Bronchial epithelial cell (primary cell): ENCODE measurements around the gene LLGL1. TPM values are rescaled to one million over a fixed set of nuclear protein-coding genes. Genes with fewer than 3 reads are reported as not detected.

Experiments
- DNase-seq: peaks from one replicate; pipeline ENCODE4 v3.0.0-alpha.2; 2010; ENCODE audit warnings: low read depth
- FAIRE-seq: peaks from 2 replicates; lab custom pipeline; 2011; peaks lifted over from hg19 to GRCh38; lab: Jason Lieb, UNC
- H3K27me3 ChIP-seq: 2 replicates; pipeline ENCODE4 v1.5.1; 2011; ENCODE audit warnings: low read length; ENCODE audit not compliant: control insufficient read depth, insufficient read depth
- H3K36me3 ChIP-seq: 2 replicates; pipeline ENCODE4 v1.5.1; 2011; ENCODE audit warnings: low read length; ENCODE audit not compliant: control insufficient read depth, insufficient read depth
- H3K4me3 ChIP-seq: 2 replicates; pipeline ENCODE4 v1.5.1; 2011; ENCODE audit warnings: mild to moderate bottlenecking, low read depth, low read length, control low read depth
- total RNA-seq: library from RNA; depleted of rRNA; stranded (reverse); fragments of >200 nt; gene quantifications from 2 replicates; pipeline ENCODE4 v1.2.1, GENCODE V29; 2014
- TF ChIP-seq, protein P1 (sequence below): IDR thresholded peaks from 2 replicates; pipeline ENCODE4 v1.5.1; 2011; ENCODE audit warnings: mild to moderate bottlenecking, moderate library complexity, low read length, control low read depth, inconsistent platforms; ENCODE audit not compliant: insufficient read depth, severe bottlenecking

The LLGL1 gene
- total RNA-seq, result 20.0 and 23.2 TPM in 2 replicates

DNA sequence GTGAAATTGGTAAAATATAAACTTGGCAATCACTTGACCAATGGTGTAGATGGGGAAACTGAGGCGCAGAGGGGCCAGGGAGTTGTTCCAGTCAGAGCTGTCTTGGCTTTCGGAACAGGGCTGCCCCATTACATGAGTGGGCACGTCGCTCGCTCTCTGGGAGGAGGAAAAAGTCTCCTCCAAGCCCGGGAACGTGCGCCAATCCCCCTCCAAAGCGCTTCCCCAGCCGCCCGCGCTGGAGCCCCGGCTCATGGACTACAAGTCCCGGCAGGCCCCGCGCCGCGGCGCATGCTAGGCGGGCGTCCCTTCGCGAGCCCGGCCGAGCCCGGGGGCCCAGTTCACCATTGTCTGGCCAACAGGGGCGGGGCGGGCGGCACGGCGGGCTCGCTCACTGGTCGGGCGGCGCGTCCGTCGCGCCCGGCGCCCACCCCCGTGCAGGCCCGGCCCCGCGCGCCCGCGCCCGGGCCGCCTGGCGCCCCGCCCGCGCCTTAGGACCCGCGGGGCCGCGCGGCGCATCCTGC is at the start of gene LLGL1:
LLGL1 (plus strand) TSS at position 515 of the 521 bp plus-strand sequence. CDS start 48 bp downstream, outside the sequence.
- TF ChIP-seq, protein P1, sequence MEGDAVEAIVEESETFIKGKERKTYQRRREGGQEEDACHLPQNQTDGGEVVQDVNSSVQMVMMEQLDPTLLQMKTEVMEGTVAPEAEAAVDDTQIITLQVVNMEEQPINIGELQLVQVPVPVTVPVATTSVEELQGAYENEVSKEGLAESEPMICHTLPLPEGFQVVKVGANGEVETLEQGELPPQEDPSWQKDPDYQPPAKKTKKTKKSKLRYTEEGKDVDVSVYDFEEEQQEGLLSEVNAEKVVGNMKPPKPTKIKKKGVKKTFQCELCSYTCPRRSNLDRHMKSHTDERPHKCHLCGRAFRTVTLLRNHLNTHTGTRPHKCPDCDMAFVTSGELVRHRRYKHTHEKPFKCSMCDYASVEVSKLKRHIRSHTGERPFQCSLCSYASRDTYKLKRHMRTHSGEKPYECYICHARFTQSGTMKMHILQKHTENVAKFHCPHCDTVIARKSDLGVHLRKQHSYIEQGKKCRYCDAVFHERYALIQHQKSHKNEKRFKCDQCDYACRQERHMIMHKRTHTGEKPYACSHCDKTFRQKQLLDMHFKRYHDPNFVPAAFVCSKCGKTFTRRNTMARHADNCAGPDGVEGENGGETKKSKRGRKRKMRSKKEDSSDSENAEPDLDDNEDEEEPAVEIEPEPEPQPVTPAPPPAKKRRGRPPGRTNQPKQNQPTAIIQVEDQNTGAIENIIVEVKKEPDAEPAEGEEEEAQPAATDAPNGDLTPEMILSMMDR, result no peak
- no peaks in the 10 kb centered on the region for H3K36me3 ChIP-seq
- H3K4me3 ChIP-seq, result peak within 1 kb of the TSS; percentile 54
- H3K27me3 ChIP-seq, result no peaks in the 10 kb centered on the region
- peak; percentile 69 for DNase-seq
- no peak for FAIRE-seq

DNA sequence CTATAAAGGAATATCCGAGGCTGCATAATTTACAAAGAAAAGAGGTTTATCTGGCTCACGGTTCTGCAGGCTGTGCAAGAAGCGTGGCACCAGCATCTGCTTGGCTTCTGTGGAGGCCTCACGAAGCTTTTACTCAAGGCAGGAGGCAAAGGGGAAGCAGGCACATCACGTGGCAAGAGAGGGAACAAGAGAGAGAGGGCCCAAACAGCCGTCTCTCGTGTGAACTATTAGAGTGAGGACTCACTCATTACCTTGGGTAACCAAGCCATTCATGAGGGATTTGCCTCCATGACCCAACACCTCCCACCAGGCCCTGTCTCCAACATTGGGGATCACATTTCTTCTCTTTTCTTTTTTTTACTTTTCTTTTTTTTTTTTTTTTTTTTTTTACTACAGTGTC is 49.3 kb upstream of the LLGL1 start:
- no peak for DNase-seq
- FAIRE-seq, result no peak

GRCh38 chr17:18177133-18177532 is 48.3 kb upstream of the LLGL1 start:
- TF ChIP-seq, protein P1, result no peak
- FAIRE-seq, result no peak

More for the DNA sequence above, 49.3 kb upstream of the LLGL1 start:
- H3K4me3 ChIP-seq, result no peak overlapping the region
- no peaks in the 10 kb centered on the region for H3K36me3 ChIP-seq
- TF ChIP-seq, protein P1, result no peak
- no peaks in the 10 kb centered on the region for H3K27me3 ChIP-seq

GRCh38 chr17:18177722-18178121 is 47.7 kb upstream of the LLGL1 start:
- H3K27me3 ChIP-seq, result no peaks in the 10 kb centered on the region
- no peak for FAIRE-seq
- no peak overlapping the region for H3K4me3 ChIP-seq
- no peaks in the 10 kb centered on the region for H3K36me3 ChIP-seq
- TF ChIP-seq, protein P1, result no peak
- no peak for DNase-seq

More at GRCh38 chr17:18177133-18177532, 48.3 kb upstream of the LLGL1 start:
- Histone ChIP-seq H3K36me3 (no peaks in the 10 kb centered on the region), H3K4me3 (no peak overlapping the region), H3K27me3 (no peaks in the 10 kb centered on the region)
- DNase-seq, result no peak

DNA sequence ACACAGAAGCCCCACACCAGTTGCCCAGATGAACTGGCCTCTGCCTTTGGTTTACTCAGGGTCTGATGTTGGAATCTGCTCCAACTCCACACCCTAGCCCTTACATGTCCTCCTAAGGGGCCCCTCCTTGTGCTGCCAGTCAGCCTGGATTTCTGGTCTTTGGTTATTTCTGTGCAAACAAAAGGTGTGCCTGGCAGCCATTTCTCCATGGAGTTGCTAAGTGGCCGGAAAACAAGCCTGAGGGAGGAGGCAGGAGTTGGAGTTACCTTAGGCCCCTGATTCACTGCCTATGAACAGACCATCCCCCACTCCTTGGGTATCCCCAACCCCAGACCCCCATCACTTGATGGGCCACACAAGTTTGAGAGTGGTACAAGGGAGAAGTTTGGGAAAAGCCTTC is 46.2 kb upstream of the LLGL1 start:
- FAIRE-seq, result no peak
- TF ChIP-seq, protein P1, result no peak
- H3K36me3 ChIP-seq, result no peaks in the 10 kb centered on the region
- DNase-seq, result no peak
- no peak overlapping the region for H3K4me3 ChIP-seq
- no peaks in the 10 kb centered on the region for H3K27me3 ChIP-seq

- Histone ChIP-seq H3K27me3 (no peaks in the 10 kb centered on the region), H3K36me3 (no peaks in the 10 kb centered on the region), H3K4me3 (no peak overlapping the region)
- DNase-seq (no peak), FAIRE-seq (no peak)
- TF ChIP-seq, protein P1, result no peak
These were observed 45.6 kb upstream of the LLGL1 start for GRCh38 chr17:18179804-18180203.
